NCI-H748 treated with DMSO at 0.1 percent for 48 hours (cell line): ENCODE measurements around the gene PSD.

Source experiments
- DNase-seq: peaks from one replicate; lab custom pipeline; 2025; lab: John Stamatoyannopoulos, UW

The PSD gene

DNA sequence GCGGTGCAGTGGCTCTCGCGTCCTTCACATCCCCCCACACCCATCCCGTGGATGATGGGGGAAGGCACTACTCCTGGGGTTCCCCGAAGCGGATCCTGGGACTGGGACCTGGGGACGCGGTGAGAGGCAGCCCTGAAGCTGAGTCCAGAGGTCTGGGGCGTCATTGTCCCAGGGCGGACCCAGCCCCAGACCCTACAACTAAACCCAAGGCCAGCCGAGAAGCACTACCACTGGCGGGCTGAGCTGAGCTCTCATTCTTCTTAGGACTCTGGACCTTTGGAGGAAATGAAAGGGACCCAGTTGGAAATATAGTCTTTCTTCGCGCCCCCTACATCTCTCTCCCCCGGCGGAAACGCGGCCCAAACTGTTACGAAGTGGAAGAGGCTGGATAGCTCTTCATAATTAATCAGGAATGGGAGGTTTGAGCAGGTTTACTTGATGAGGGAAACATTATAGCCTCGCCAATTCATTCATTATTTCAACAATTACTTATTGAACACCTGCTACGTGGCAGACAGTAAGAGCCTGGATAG is 1.7 kb upstream of the PSD start:
- DNase-seq: no peak

- DNase-seq: peak; percentile 58
Measured at GRCh38 chr10:102419269-102420180, 940 bp upstream of the PSD start.

GRCh38 chr10:102416695-102417094 is 1.9 kb downstream of the PSD start:
- no peak for DNase-seq

DNA sequence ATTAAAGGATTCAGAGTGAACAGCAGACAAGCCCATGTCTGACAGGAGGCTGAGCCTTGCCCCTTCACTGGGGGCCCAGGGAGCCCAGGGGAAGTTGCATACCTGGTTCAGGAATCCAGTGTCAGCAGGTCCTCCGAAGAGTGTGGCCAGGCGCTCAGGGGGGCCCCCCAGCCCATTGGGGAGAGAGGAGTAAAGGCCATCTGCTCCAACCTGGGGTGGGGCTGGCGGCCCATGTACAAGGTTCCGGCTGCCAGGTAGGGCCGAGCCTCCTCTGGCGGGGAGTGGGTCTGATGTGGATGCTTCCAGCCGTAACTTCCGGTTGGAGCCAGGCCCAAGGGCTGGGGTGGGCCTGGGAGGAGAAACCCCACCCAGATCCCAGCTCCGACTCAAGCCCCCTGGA is 2.3 kb downstream of the PSD start:
- DNase-seq: no peak

GRCh38 chr10:102414749-102415148 is 3.8 kb downstream of the PSD start:
- DNase-seq: no peak

DNA sequence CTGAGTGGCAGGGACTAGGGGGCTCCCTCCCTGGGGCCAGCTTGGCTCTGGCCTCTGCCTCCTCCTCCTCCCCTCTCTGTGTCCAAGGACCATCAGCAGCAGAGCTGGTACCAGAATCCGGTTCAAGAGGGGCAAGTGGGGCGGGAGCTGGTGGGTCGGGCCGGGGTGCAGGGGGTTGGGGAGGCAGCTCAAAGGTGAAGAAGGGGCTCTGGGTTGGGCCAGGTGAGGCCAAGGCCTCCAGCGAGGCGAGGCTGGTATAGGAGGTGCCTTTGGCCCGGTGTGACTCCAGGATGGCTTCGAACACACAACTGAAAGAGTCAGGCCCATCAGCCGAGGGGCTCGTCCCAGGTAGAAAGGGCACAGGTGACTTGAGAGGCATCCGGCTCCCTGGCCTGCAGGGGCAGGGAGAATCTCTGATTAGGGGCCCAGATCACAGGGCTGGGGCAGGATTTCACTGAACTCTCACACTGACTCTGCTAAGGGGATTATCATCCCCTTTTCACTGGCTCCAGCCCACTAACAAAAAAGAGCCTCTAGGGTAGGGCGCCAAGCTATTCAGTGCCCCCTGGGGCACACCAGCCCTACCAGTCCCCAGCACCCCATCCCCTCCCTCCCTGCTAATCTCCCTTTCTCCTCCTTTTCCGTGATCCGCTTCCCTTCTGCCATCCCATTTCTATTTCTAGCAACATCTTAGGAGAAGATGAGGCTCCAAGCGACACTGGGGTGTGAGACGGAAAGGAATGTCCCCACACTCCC is 4.6 kb downstream of the PSD start:
- no peak for DNase-seq

GRCh38 chr10:102413053-102413705 is 5.4 kb downstream of the PSD start:
- peak; percentile 71 for DNase-seq

- no peak for DNase-seq
Measured at GRCh38 chr10:102412293-102412692, 6.3 kb downstream of the PSD start.

DNA sequence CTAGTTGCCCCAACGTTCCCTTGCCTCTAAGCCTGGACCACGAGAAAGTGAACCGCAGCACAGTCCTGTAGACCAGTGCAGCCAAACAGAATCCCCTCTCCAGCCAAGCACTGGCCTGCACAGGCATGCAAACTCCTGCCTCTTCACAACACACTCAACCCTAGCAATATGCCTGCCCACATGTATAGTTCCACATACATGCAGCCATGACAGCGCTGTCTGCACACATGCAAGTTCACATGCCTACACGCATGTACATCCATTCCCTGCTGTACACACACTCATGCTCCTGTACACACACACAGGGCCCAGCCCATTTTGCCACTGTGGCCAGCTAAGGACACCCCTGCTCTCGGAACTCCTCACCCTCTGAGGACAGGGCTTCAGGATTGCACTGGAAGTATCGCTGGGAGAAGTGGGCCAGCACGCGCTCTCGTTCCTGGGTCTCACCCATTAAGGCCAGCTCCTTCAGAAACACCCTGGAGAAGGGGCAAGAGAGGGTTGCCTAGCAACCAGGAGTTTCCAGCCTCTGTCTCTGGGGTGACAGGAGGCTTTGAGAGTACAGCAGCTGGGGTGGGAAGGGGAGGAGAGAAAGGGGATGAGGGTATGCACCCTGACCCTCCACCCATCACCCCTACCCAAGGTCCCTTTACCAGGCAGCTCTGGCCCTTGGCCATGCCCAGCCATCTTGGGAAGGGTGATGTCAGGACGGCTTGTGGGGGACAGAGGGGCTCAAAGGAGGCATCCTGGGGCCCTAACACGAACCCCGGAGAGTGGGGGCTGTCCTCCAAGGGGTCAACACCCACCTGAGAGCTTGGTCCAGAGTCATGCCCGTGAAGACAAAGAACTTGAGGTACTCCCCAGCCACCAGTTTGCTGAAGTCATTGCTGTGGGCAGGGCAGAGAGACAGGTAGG is 7.0 kb downstream of the PSD start:
- DNase-seq: no peak

- no peak for DNase-seq
Measured at GRCh38 chr10:102410429-102411073, 8.0 kb downstream of the PSD start.

DNA sequence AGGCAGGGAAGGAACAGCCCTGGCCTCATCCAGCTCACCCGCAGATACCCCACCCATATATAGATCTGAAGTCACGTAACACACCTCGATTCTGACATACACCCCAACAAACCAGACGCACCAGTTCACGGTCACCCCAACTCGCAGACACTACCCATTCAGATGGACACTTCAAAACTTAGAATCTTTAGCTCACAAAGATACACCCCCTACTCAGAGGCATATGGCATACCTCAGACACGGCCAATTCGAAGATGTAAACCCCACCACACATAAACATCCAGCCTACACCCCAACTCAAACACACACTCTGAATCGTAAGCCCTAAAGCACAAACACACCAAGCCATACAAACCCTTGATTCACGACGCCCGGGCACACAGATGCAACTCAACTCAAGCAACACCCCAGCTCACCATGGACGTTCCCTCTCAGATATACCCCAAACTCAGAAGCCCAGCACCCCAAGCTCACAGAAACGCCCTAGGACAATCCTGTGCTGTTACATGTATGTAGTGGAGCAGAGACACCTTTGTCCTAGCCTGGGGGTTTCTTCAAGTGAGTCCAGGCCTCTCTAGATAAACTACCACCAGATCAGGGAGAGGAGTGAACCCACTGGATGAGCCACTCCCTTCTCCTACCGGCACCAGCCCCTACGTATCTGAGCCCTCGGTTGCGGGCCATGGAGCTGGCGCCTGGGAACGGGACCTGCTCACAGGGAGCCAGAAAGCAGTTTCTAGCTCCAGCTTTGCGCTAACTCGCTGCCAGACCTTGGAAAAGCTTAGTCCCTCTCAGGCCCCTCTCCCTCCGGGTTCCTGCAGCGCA is 8.8 kb downstream of the PSD start:
- no peak for DNase-seq

GRCh38 chr10:102408728-102409603 is 9.6 kb downstream of the PSD start:
- no peak for DNase-seq

GRCh38 chr10:102408131-102408727 is 10.4 kb downstream of the PSD start:
- DNase-seq: no peak

DNA sequence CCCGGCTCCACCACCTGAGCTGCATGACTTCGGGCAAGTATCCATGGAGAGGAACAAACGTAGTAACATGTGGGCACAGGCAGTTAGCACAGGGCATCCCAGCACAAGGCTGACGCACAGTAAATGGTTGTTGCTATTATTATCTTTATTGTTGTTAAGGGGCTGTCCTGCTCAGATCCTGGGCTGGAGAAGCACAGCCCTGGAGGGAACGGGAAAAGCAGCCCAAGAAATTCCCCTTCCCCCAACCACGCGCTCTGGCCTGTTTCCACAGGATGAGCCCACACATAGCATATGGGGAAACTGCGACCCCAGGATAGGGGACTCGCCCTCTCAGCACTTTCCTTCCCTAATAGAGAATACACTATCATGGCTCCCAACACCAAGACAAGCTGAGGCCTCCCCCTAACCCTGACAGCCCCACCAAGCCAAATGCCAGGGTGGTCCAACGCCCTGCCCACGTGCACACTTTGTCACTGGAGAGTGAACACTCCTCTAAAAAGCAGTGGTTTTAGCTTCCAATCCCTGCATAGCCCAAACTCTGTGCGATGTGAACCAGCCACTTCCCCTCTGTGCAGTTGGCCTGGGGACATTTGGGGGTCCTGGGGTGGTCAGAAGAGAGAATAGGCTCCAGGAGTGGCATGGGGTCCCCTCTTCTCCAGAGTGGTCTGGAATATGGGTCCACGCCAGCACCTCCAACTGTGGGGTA is 11.0 kb downstream of the PSD start:
- no peak for DNase-seq

DNA sequence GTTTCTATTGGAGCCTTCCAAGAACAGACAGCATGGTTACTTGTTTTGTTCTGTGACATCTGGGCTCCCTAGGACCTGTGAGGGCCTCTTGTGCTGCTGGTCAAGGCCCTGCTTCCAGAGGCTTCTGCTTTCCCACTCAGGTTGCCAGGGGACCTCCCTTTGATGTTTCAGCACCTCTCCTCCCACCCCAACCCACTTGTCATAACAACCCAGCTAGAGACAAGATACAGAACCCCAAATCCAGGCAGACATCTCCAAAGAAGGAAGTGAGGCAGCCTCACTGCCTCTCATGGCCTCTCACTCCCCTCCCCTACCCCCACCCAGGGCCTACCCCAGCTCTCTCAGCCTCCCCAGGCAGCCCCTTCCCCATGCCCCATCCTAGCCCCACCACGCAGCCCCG is 11.8 kb downstream of the PSD start:
- no peak for DNase-seq

GRCh38 chr10:102405632-102406031 is 13.0 kb downstream of the PSD start:
- no peak for DNase-seq

DNA sequence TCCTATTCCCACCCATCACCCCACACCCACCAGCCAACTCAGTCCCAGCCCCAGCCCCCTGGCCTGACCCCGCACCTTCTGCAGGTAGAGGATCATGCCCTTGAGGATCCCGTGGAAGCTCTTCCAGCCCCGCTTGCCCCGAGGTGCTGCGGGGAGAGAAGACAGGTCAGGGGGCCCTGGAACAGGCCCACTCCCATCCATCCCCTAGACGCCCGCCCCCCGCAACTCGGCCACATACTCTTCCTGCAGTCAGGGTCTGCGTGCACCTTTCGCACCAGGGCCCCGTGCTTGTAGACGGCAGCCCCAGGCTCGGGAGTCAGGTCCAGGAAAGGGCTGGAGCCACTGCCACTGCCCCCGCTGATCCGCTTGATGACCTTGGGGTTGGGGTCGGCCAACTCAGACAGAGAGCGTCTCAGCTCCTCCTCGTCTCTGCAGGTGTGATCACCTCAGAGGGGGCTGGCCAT is 13.4 kb downstream of the PSD start:
- no peak for DNase-seq
